HTR-8/SVneo (cell line): ENCODE data around the gene PLA2G2C.
"Not testable (repeated sequence)": the region's sequence is repeated elsewhere in the genome, so short reads cannot be mapped to it uniquely, and the experiment has no call there.

Experiments used
- DNase-seq: peaks from one replicate; pipeline ENCODE4 v3.0.0; 2011; ENCODE audit warnings: low spot score, mixed read lengths; ENCODE audit not compliant: insufficient read length
- FAIRE-seq: peaks from 2 replicates; lab custom pipeline; 2011; peaks lifted over from hg19 to GRCh38; lab: Jason Lieb, UNC

The PLA2G2C gene

DNA sequence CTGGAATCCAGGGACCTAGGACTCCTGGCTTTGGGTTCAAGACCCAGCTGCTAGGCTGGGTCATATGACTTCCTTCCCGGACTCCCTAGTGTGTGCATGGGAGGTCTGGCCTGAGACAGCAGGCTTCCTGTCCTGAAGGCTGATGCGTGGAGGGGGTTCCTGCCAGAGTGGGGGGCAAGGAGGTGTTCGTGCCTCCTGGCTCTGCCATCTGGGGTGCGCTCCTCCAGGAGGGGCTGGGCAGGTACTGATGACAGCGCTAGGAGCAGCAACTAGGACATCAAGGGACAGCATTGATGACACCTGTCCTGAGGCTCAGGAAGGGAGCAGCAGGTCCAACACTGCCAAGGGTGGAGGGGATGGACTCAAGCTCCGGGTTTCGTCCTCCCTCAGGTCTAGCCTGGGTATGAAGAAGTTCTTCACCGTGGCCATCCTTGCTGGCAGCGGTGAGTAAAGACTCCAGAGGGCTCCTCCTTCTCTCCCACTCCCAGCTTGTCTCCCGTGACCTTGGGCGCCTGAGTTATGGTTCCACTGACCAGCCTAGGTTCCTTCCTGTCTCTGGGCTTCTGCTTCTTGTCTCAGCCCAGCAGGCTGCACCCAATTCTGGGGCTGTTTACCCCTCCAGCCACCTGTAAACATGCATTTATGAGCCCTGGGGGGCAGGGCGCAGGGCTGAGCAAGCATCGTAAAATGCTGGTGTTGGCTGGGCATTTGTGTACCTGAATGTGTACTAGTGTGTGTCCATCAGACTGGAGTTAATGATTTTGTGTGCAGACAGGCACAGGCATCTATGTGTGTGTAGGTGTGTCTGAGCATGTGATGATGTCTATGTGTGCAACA, 46.3 kb downstream of the PLA2G2C start:
- no peak for DNase-seq
- no peak for FAIRE-seq

DNA sequence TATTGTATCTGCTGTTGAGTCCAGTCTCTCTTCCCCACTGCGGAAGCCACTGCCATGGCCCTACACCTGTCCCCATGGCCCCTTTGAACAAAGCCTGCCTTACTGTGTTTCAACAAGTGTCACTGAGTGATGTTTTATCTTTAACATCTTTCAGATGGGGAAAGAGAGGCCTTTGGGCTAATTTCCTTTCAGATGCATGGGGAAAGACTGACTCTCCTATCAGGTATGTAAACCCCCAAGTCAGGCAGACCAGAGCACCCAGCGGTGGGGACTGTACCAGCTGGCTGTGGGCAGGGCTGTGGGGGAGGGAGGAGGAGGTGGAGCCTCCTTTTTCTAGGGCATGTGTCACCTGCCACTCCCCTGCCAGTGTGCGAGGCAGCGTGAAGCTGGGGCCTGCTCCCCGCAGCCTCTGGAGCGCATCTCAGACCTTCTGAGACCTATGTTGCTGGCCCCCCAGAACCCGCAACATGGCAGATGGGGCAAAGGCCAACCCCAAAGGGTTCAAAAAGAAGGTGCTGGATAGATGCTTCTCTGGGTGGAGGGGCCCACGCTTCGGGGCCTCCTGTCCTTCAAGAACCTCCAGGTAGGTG, 47.3 kb downstream of the PLA2G2C start, which contains the start of gene PLA2G2F:
TSS of gene PLA2G2F (plus strand) at position 363 of the 590 bp plus-strand sequence. CDS start at position 468, 105 bp downstream.
- no peak for FAIRE-seq

DNA sequence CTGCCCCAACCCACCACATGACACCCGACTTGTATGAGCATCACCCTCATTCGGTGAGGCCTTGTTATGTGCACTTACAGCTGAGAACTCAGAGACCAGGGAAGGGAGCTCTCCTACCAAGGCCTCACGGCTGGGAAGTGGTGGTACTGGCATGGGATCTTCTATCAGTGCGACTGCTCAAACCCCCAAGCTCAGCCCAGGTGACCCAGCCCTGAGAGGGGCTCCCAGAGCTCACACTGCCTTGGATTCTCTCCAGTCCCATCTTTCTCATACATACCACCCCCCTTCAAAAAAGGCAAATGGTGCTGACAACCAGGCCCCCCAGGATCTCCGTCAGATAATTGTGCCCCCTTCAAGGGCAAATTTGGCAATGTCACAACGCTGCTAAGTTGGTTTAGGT, 48.0 kb downstream of the PLA2G2C start:
- FAIRE-seq: no peak

More for the DNA sequence above, 47.3 kb downstream of the PLA2G2C start, which contains the start of gene PLA2G2F:
- DNase-seq: no peak

DNA sequence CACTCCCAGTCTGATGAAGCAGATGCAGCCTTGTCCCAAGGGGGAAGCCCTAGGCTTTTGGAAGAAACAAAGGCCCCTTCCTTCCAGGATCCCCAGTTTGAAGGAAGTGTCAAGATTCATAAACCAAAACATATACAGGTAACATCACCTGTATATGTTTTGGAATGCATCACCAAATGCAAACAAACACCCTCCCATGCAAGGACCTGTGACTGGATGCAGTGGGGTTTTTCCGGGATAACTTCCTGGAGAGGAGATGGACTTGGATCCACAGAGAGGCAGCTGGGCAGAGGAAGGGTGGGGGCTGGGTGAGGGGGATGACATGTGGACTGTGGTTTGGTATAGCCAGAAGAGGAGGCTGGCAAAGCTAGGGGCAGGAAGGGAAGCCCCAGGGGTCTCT, 48.7 kb downstream of the PLA2G2C start:
- DNase-seq (no peak), FAIRE-seq (no peak)

More for the DNA sequence above, 48.0 kb downstream of the PLA2G2C start:
- DNase-seq: no peak

DNA sequence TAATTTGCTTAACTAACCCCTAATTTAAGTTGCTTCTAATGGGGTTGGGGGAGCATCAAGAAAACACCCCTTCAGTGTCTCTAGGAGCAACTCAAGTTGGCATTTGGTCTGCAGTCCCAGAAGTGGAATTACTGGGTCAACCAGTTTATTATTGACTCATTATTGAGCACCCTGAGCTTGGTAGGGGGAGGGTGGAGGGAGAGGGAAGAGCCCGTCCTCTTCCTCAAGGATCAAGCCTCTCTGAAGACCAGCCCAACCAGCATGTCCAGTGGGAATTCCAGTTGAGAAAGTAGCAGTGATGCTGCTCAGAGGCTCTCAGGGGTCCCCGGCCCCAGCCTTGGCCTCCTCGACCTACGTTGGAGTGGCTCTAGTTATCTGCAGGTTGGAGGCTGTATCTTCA, 49.3 kb downstream of the PLA2G2C start:
- FAIRE-seq (no peak), DNase-seq (no peak)

DNA sequence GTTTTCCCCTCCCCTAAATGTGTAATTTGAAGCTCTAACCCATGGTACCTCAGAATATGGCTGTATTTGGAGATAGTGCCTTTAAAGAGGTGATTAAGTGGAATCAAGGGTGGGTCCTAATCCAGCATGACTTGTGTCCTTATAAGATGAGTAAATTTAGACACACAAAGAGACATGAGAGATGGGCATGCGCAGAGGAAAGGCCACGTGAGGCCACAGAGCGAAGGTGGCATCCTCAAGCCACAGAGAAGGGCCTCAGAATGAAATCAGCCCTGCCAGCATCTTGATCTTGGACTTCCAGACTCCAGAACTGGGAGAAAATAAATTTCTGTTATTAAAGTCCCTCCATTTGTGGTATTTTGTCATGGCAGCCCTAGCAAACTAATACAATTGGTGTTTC, 50.1 kb downstream of the PLA2G2C start:
- no peak for FAIRE-seq

DNA sequence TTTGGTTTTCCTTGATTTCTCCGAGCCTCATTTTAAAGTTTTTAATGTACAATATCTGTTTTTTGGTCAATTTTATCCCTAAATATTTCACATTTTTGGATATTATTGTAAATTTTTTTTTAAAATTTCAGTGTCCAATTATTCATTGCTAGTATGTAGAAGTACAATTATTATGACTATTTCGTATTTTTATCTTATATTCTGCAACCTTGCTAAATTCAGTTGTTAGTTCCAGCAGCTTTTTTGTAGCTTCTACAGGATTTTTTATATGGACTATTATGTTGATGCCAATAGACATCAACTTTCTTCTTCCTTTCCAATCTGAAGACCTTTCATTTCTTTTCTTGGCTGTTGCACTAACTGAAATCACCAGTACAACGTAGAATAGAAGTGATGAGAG, 51.3 kb downstream of the PLA2G2C start:
- DNase-seq (no peak), FAIRE-seq (no peak)

More for the DNA sequence above, 50.1 kb downstream of the PLA2G2C start:
- no peak for DNase-seq

DNA sequence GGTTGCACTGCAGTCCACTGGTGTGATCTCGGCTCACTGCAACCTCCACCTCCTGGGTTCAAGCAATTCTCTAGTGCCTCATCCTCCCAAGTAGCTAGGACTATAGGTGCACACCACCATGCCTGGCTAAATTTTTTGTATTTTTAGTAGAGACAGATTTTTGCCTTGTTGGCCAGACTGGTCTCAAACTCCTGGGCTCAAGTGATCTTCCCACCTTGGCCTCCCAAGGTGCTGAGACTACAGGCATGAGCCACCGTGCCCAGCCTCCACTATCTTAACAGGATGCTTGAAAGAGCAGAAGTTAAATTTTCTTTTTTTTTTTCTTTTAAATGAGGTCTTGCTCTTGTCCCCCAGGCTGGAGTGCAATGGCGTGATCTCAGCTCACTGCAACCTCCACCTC, 55.8 kb downstream of the PLA2G2C start:
- FAIRE-seq, DNase-seq: not testable (repeated sequence)

DNA sequence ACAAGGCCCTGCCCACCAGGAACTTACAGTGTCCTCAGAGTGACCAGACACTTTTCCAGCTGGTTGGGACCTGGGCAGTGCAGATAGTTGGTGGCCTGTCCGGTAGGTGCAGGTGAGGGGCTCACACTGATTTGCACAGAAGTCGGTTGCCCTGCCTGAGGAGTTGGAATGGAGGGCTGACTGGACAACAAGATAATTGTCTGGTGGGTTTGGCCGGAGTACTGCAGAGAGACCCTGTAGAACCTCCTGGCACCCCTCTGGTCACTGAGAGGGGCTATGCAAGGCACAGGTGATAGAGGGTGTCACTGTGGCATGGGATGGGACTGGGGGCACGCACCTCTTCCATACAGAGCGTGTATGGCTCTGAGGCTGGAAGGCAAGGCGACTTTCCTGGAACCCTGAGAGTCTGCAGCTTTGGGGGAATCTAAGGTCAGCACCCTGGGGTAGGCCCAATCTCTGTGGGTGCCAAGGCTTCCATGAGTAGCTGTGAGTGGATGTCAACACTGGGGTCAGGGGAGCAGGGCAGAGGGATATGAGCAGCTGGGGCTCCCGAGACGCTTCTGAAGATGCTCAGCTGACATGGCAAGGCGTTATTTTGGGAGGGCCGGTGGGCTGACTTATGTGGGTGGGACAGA, 59.4 kb downstream of the PLA2G2C start:
- DNase-seq (no peak), FAIRE-seq (no peak)

DNA sequence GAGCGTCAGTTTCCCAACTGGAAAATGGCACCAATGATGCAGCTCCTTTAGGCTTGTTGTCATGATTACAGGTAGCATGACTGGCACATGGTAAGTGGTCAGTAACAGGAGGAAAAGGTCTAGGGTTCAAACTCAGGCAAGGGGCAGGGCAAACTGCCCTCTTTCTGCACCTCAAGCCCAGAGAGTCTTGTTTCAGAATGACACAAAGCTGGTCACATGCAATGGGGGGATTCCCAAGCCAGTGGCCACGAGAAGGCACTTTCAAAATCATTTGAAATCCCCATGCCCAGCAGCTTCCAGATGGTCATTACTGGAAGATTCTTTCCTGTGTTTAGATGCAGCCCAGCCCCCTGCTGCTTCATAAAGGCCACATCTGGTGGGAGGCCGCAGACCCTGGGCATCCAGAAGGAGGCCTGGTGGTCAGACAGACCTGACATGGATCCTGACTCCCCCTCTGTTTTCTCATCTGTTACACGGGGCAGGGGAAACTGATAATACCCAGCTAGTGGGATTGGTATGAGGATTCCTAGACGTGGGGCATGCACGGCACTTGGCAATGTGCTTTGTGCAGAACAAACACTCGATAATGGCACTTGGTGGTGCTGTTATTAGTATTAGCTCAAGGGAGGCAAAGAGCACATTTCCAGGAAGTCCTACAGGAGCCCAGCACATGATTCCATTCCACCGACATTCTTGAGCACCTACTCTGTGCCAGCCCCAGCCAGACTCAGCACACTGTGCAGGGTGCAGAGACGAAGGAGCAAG, 60.1 kb downstream of the PLA2G2C start:
- no peak for FAIRE-seq
- DNase-seq: no peak

DNA sequence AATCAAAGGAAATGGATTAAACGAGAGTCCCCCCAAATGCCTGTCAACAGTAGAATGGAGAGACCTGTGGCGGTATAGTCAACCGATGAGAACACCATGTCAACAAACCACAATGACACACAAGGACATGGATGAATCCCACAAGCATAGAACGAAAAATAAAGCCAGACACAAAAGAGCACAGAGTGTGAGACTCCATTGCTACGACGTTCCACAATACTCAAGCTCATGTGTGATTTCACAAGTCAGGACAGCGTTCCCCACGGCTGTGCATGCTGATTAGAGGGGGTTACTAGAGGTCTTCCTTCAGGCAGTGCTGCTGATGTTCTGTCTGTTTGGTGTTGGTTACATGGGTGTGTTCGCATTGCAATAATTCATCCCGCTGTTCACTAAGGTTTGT, 61.2 kb downstream of the PLA2G2C start:
- FAIRE-seq: no peak
- DNase-seq: no peak

DNA sequence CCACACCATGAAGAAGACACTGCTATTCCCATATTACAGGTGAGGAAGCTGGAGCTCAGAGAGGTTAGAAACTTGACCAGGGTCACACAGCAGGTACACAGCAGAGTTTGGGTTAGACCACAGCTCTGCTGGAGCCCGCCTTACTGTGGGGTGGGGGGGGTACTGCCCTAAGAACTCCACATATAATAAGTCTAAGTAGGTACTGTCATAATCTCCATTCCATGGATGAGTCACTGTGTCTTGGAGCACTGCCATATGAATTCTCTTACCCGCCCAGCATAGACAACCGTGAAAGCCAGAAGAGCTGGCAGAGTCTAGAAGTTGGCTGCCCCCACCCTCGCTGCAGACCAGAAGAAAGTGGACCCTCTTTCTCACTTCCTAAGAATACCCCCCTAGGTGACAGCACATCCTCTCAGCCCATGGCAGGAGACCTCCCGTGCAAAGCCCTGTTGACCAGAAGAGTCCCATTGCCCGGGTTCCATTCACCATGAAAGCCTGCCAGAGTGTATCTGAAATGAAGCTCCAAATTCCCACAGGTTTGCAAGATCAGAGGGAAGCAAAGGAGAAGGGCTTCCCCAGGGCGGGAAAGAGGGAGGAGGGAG, 61.8 kb downstream of the PLA2G2C start:
- no peak for FAIRE-seq

DNA sequence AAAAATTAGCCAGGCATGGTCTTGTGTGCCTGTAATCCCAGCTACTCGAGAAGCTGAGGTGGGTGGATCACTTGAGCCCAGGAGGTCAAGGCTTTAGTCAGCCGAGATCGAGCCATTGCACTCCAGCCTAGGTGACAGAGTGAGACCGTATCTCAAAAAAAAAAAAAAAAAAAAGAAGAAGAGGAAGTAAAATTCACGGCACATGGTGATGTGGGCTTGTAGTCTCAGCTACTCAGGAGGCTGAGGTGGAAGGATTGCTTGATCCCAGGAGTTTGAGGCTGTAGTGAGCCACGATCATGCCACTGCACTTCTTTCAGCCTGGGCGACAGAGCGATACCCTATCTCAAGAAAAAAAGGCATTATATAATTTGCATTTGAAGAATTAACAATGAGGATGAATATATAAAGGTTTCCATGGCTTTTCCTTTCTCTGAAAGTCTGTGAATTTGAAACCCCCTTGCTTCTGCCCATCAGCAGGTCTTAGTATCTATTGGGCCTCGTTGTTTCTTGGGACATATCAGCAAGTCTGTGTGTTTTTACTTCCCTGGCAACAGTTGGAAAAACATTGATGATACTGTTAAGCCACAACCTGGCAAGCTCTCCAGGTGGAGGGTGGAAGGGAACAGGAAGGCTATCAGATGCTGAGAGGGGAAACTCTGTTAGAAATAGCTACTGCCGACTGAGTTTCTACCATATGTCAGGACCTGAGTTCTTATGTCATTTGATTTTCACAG, 62.4 kb downstream of the PLA2G2C start:
- DNase-seq (no peak), FAIRE-seq (no peak)

More for the DNA sequence above, 61.8 kb downstream of the PLA2G2C start:
- DNase-seq: peak; percentile 75

DNA sequence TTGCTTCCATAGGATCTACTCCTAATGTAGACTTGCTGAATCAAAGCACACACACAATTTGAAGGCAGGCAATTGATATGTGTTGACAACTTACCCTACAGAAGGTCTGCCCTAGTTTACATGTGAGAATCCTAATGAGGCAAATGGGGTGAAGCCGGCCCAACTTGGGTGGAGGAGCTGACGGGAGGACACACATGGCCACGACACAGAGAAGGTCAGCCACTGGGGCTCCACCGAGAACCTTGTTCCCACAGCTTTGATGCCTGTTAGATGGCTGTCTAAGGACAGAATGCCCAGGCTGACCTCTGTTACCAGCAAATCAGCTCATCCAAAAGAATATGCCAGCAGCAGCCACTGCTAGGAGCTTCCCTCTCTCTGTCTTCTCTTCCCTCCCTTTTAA, 65.5 kb downstream of the PLA2G2C start:
- DNase-seq (no peak), FAIRE-seq (no peak)

DNA sequence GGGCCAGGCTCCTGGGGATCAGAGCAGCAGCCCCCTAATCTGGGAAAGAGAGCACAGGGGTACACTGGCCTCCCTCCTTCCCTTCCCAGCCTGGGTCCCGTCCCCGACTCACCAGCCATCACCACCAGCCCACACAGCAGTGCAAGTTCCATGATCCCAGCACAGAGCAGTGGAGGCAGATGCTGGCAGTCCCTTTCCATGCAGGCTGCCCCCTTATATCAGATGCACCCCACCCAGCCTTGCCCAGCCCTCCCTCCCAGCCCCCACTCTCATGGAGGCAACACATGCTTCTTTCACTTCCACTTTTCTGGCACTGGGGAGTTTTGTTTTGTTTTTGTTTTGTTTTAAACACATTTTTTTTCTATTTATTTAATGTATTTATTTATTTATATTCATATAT, 67.0 kb downstream of the PLA2G2C start, which contains the start of gene PLA2G2D:
TSS of gene PLA2G2D (minus strand) at position 190 of the 400 bp plus-strand sequence. CDS start at position 152, 38 bp downstream.
- FAIRE-seq: no peak

DNA sequence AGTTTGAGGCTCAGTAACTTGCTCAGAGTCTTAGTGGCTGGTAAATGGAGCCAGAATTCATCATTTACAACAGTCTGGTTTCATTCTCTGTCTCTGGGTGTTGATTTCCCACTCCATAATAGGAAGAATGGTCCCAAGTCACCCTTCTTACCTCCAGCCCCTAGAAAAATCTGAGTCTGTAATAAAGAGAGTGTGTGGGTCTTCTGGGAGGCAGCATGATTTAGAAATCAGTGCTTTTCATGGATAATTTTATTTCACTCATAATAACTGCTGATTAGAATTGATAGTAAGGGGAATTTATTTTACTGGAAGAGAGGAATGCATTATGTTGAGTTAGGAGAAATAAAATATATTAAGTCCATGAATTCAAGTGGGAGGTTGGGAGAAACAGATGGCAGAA, 69.1 kb downstream of the PLA2G2C start:
- no peak for FAIRE-seq
- no peak for DNase-seq

More for the DNA sequence above, 67.0 kb downstream of the PLA2G2C start, which contains the start of gene PLA2G2D:
- no peak for DNase-seq

DNA sequence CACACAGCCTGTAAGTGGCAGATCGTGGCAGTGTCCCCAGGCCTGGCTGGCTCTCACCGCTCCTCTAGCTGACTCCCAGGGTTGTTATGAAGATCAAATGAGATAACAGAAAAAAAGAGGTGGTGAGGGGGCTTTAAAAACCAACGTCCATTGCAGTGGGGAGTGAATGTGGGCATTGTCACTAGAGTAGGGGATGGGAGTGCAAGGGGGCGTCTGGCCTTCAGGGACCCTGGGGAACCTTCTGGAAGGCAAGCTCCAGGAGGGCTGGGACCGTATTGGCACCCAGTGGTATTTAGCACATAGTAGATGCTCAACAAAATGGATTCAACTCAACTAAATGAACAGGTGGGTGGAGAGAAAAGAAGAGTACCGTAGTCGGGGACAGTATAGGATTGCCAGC, 70.4 kb downstream of the PLA2G2C start:
- FAIRE-seq (no peak), DNase-seq (no peak)

DNA sequence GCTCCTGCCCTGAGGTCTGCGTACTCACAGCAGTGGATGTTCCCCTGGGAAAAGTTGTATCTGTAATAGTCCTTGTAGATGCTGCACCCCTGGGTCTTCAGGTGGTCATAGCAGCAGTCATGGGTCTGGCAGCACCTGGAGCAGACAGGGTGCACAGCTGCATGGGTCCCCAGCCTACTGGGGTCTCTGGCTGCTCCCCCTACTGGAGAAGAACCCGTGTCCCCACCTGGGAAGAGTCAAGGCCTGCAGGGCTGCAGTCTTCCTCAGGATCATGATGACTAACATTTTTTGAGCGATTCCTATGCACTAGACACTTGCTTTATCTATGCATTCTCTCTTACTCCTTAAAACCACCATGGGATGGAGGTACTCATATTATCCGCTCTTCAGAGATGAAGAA, 70.8 kb downstream of the PLA2G2C start:
- FAIRE-seq (no peak), DNase-seq (no peak)

DNA sequence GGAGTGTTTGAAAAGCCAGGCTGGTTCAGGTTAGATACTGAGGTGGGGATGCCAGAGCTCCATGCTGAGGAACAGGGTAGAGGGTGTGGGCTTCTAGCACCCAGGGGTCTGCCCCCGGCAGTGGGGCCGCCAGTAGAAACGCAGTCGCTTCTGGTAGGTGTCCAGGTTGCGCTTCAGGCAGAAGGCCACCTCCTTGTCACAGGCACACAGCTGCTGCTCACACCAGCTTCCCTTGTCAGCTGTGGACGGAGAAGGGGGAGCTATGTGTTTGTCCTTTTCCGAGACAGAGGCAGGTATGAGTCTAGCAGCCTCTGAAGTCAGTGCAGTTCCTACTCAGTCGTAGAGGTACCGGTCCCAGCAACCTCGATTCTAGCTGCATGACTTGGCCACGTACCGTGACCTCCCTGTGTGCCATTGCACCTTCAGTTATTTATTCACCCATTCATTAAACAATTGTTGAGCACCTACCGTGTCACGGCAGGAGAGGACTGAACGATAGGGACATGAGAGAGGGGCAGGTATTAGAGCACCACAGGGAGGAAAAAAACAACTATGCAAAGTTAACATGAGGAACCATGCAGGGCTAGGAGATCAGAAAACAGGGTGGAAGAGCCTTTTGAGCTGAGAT, 72.2 kb downstream of the PLA2G2C start:
- no peak for DNase-seq
- FAIRE-seq: no peak
